Bone marrow (tissue), 2 donors: ENCODE data around the gene IQGAP2.
"Not testable (repeated sequence)": the region's sequence is repeated elsewhere in the genome, so short reads cannot be mapped to it uniquely, and the experiment has no call there.

Source experiments
- DNase-seq, 2 donors: peaks; one replicate each; lab custom pipeline; 2025; lab: John Stamatoyannopoulos, UW

IQGAP2 gene

DNA sequence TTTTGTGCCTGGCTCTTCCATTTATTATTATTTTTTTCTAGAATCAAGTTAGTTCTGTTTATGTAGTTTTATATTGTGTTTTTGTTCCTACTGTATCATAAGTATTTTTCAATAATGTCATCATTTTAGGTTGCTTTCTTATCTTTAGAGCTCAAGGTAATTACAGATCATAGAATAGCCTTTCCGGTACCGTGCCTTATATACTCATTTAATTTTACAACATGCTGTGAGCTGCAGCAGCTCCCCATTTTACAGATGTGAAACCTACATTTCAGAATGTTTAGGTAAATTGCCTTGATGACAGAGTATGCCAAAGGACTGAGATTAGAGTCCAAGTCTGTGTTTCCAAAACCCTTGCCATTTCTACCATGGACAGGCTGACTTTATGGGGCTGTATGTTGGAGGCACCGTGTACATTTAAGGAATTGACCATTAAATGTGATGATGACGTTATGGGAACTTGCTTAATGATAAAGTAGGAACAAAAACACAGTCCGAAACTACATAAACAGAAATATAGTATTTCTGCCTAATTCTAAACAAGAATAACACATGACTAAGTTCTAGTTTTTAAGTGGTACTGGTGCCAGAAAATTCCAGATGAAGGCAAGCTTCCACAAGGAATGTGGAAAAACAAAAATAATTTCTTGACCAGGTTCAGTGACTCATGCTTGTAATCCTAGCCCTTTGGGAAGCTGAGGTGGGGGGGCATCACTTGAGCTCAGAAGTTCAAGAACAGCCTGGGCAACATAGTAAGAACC is 97.7 kb downstream of the IQGAP2 start:
- no peak for DNase-seq

DNA sequence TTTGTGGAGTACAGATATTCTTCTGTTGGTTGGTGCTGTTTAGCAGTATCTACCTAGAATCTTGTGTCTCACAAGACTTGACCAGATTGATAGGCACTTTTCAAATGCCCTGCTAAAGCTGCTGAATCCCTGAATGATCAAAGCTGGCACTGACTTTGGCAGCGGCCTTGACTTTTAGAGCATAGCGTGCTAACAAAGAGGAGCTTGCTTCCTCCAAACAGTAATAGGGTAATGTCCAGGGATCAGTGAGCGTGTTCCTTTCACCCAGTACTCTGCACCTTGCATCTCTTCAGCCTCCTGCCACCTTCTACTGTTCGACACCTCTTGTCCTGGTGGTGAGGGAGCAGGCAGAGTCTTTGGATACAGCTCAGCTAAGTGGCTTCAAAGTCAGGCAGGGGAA is 100.8 kb downstream of the IQGAP2 start:
- DNase-seq = no peak

DNA sequence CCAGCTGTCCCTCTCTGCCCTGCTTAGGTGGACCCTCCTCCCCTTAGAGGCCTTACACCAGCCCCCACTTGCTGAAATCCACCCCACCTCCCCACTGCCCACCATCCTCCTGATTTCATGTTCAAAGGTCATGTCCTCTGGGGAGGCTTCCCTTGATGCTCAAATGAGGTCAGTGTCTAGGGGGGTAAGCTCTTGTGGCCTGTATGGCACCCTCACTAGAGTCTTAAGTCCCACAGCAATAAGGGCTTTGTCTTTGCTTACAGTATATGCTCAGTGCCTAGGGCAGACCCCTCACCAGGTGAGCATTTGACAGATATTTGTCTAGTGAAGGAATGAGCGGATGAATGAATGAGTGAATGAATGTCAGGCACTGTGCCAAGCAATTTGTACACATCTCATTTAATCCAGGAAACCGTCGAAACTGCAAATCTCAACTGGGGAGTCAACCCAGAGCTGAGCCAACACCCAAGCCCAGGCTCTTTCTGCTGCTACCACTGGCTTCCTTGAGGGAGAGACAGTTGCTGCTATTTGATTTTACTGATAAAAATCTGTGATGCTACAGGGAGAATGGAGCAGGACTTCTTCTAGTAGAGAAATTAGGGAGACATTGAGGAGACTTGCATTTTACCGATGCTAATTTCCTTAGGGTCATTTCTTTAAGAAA is 101.9 kb downstream of the IQGAP2 start:
- DNase-seq = no peak

DNA sequence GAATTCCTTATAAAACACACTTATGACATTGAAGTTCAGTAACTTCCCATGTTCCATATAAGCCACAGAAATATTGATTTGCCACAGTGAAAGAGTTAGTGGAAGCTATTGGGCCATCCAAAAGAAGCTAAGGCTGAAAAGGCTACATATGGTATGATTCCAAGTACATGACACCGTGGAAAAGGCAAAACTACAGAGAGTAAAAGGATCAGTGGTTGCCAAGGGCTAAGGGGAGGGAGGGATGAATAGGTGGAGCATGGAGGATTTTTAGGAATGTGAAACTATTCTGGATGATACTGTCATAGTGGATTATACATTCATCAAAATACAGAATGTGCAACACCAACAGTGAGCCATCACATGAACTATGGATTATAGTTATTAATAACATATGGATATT is 110.4 kb downstream of the IQGAP2 start:
- no peak for DNase-seq

- DNase-seq = no peak
Observed at GRCh38 chr5:76514292-76514691, 111.2 kb downstream of the IQGAP2 start.

GRCh38 chr5:76514713-76515112 is 111.6 kb downstream of the IQGAP2 start:
- DNase-seq = no peak

GRCh38 chr5:76517334-76517733 is 114.2 kb downstream of the IQGAP2 start:
- DNase-seq = no peak

- not testable (repeated sequence) for DNase-seq
Observed at GRCh38 chr5:76518246-76518645, 115.2 kb downstream of the IQGAP2 start.

DNA sequence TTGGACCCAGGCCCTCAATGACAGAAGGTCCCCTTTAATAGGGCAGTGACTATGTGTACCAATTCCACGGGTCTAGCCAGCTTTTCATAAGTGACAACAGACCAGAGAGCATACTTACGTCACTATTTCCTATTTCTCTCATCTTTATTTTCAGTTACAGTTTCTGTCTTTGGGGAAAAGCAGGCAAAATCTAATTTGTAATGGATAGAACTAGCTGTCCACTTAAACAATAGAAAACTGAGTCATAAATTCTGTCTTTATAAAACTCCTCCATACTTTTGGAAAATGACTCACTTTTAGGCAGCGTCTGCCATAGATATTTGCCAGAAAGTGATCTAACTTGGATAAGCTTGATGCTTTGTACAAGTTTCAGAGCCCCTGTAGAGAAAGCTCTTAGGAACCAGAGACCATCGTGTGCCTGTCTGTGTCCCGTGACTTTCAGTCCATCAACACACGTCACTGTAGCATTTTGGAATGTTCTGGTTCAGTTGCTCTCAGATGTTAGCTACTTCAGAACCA is 118.2 kb downstream of the IQGAP2 start:
- peak in 1 of 2 donors; percentile 28 for DNase-seq

GRCh38 chr5:76522103-76522935 is 119.2 kb downstream of the IQGAP2 start:
- DNase-seq = no peak

DNA sequence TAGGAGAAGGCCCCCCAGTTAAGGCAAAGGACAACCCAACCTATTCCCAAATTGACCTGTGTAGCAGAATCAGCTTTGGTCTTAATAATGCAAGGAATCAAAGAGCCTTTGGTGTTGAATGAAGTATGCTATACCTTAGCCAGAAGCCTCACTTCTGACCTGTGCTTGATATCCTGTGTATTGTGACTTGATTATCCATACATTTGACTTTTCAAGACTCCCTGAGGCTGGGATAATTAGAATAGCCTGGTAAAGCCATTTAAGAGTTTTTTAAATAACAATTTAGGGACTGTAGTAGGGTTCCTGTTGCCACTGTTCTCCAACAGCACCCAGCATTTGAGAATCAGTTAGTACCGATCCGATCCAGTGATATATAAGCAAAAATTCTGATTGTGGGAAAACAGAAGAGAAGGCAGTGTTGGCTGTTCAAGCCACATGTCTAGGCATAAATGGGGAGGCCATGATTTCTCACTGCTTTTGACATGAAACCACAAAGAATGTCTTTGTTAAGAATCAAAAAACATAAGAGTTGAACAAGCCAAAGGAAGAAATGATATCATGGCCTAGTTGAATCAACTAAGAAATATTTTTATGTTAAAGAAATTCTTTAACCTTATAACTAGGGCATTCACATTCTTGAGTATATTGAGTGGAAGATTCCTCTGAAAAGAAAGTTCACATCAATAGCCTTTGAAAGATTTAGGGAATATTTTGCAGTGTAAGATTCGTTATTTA is 121.2 kb downstream of the IQGAP2 start:
- no peak for DNase-seq

DNA sequence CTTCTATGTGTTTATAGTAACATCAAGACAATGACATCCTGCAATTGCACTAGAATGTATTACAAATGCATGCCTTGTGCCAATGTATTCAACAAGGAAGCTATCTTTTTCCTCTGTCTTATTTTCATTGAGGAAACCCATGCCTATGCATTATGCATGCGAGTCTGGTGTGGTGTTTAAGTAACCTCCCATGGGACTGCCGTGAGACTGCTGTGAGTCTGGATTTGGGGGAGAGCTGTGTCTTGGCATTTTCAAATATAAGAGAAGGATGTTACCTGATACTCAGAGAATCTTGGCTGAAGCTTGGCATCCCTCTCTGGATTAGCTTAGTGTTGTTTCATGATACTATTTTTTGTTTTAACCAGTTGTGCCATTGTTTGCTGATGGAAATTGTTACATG is 121.8 kb downstream of the IQGAP2 start:
- DNase-seq = no peak

GRCh38 chr5:76525956-76526355 is 122.9 kb downstream of the IQGAP2 start:
- no peak for DNase-seq

DNA sequence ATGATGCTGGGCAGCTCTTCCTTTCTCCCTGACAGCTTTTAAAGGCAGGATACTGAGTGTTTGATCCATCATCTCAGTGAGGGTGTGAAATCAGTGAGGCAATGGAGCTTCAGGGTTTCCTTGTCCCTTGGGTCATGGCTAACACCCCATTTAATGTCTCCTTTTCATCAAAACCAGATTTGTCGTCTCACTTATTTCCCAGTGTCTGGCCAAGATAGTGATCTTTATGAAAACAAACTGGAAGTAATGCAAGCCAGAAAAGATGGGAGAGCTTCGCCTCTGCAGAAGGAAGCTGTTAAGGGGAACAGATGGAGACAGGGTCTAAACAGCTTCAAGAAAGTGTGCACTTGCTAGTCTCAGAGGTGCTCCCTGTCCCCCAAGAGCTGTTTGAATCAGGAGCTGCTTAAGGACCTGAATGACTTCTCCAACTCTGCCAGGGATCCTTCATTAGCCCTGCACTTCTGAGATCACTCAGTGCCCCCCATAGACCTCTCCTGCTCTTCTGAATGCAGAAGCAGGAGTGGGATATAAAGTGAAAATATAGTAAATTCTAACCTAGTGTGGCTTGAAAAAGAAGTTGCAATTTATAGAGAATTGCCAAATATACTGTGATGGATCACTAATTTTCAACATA is 124.0 kb downstream of the IQGAP2 start:
- DNase-seq = no peak

- peak in 1 of 2 donors; percentile 59 for DNase-seq
Observed at GRCh38 chr5:76527685-76528161, 124.6 kb downstream of the IQGAP2 start.

DNA sequence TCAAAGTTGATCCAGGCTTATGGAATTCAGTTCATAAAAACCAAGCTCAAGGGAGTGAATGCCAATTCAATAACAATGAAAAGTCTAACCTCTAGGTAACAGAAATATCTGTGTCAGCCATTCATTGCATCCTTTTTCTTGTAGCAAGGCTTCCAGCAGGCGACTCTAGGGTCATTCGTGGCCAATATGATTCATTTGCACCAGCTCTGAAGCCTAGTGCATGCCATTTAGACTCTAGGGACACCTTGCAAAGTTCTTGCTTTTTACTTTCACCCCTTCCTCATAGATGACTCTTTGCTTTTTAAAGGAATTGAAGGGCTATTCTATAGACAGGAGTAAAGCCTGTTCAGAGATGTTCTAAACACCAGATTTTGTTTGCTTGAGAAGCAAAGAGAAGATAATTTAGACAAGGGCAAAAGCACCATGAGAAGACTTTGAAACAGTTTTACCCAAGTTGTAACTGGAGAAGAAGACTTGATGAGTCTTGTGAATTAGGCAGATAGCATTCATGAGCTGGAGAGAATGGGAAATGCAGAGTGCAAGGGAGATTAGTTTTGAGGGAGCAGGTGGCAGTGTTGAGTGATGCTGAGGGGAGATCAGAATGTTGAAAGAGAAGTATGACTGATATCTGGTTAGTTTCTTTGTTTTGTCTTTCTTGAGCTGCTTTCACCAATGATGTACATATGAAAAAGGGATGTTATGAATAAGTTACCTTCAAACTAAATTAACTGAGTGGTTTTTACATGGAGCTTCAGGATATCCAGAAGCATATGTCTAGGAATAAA is 125.7 kb downstream of the IQGAP2 start:
- DNase-seq = no peak

DNA sequence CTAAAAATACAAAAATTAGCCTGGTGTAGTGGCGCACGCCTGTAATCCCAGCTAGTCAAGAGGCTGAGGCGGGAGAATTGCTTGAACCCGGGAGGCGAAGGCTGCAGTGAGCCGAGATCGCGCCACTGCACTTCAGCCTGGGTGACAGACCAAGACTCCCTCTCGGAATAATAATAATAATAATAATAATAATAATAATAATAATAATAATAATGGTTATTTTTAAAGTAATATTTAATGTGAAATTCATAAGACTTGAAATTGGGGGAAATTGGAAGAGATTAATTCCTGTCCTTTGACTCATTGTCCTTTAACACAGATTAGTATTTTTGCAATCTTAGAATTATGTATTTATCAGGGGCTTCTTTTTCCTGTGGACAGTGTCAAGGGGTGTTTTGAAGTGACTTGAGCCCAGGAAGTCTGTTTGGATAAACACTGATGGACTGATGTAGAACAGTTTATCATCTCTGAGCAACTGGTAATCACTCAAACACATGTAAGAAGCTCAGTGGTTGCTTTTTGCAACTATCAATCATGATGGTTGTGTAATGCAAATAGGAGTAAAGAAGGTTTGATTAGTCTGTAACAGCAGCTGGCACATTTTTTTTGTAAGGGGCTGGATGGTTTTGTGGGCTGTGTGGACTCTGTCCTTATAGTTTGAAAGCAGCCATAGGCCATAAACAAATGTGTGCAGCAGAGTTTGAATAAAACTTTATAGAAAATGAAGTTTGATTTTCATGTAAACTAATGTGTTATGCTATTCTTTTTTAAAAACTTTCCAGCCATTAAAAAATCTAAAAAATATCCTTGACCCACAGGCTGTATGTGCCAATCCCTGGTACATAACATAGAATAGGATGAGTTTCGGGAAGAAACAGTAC is 126.6 kb downstream of the IQGAP2 start:
- DNase-seq = no peak

- DNase-seq = no peak
Observed at GRCh38 chr5:76532052-76532451, 129.0 kb downstream of the IQGAP2 start.

- DNase-seq = no peak
Observed at GRCh38 chr5:76532973-76533372, 129.9 kb downstream of the IQGAP2 start.
